ENCODE results near the gene DTNA. TPM values are rescaled to one million over a fixed set of nuclear protein-coding genes. Genes with fewer than 3 reads are reported as not detected.
A peak's percentile ranks its signal among the peaks of the same experiment; 100 is the strongest.

DTNA gene
- 7.9 TPM for polyA plus RNA-seq (2013, experiment 1 of 2)
- 7.4 TPM for polyA plus RNA-seq (2013, experiment 2 of 2)

DNA sequence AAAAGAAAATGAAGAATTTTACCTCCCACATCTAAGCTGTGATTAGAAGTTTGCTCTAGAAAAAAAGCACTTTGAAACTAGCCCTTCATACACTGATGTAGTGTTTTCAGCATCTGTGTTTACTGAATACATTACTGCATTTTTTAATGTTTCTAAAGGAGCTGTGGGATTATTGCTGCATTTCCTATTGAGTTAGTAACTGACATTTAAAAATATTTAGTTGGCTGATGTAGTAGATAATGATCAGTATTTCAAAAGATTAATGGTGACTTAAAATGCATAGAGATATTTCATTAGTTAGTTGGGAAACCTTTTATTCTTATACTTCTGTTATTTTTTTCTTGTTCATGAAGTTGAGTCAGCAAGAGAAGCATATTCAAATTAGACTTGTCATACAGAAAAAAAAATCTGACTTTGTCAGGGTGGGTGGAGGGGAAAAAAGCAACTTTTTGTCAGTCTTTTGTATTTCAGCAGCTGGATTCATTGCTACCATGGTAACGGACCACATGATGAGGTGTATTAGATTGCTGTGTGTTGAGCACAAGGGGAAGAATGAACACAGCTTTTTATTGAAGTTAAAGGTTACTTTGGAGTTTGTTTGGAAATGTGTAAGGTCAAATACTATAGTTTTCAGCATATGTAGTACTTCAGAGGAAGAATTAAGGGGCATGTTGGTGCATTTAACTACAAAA, at the start of gene DTNA:
DTNA (plus strand) TSS at position 549 of the 692 bp plus-strand sequence. CDS start 45,679 bp downstream, outside the sequence.
- H3K36me3 ChIP-seq (ENCODE audit: control insufficient read depth in 1 of 2, insufficient read depth in 2 of 2, low read depth in 1 of 2, low read length in 2 of 2): no peaks in the 10 kb centered on the region
- peak within 1 kb of the TSS; percentile 67 for H3K4me2 ChIP-seq (ENCODE audit: low read length, poor library complexity, severe bottlenecking)
- WGBS: 49% methylated on average over 1 of the region's 1 CpG
- H3K79me1 ChIP-seq (replicated peaks; ENCODE audit: low read length, poor library complexity, severe bottlenecking): no peaks in the 10 kb centered on the region
- peak within 1 kb of the TSS; percentile 60 for H2BK15ac ChIP-seq (ENCODE audit: low read depth, poor library complexity, severe bottlenecking)
- peak within 1 kb of the TSS; percentile 62 for H2BK120ac ChIP-seq (ENCODE audit: low read depth, low read length)
- no peak within 1 kb of the TSS for H3K14ac ChIP-seq (ENCODE audit: low read length in 2 of 2)
- peak within 1 kb of the TSS; percentile 83 for H4K91ac ChIP-seq (ENCODE audit: low read length)
- H2AFZ ChIP-seq (ENCODE audit: low read depth, low read length): no peak within 1 kb of the TSS
- peak within 1 kb of the TSS; percentile 60 for H3K27ac ChIP-seq (ENCODE audit: low read length, poor library complexity, severe bottlenecking)
- H3K23ac ChIP-seq (ENCODE audit: low read length in 2 of 2): no peak within 1 kb of the TSS
- H3K9me3 ChIP-seq (ENCODE audit: control insufficient read depth, low read length): no peaks in the 10 kb centered on the region
- H2BK5ac ChIP-seq (ENCODE audit: low read depth, low read length, poor library complexity, severe bottlenecking): no peak within 1 kb of the TSS
- peak; percentile 94 for DNase-seq
- no peaks in the 10 kb centered on the region for H3K27me3 ChIP-seq (ENCODE audit: control insufficient read depth in 1 of 2, insufficient read depth in 1 of 2, low read length in 2 of 2)
- peaks cover 2% of the 10 kb centered on the region for H3K4me1 ChIP-seq (ENCODE audit: control insufficient read depth, insufficient read depth, low read depth, low read length)
- peak within 1 kb of the TSS; percentile 31 for H2AK5ac ChIP-seq (ENCODE audit: low read length, severe bottlenecking)
- peak within 1 kb of the TSS; percentile 51 for H4K8ac ChIP-seq (ENCODE audit: low read length)
- H3K4me3 ChIP-seq (ENCODE audit: insufficient read depth in 1 of 2, low read depth in 1 of 2, low read length in 2 of 2): peak within 1 kb of the TSS in 1 of 2 experiments; percentile 86
- peak within 1 kb of the TSS; percentile 18 to 69 for H3K4ac ChIP-seq (ENCODE audit: low read depth in 1 of 2, low read length in 2 of 2)
- peak within 1 kb of the TSS; percentile 99 for H3K9ac ChIP-seq (ENCODE audit: low read length)
- H3K18ac ChIP-seq (ENCODE audit: low read depth in 1 of 2, low read length in 2 of 2): peak within 1 kb of the TSS; percentile 73 to 91
- peak within 1 kb of the TSS; percentile 29 to 84 for H2BK12ac ChIP-seq (ENCODE audit: low read length in 2 of 2)

DNA sequence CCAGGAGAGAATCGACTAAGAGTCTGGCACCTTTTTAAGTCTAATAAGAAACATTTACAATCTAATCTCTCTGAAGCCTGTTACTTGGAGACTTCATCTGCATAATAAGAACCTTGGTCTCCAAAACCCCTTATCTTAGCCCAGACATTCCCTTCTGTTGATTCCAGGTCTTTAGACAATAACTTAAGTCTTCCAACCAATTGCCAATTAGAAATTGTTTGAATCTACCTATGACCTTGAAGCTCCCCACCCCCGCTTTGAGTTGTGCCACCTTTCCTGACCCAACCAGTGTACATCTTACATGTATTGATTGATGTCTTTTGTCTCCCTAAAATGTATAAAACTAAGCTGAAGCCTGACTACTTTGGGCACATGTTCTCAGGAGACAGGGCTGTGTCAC, 49.5 kb upstream of the DTNA start:
- no peak overlapping the region for H3K4me3 ChIP-seq (ENCODE audit: insufficient read depth in 1 of 2, low read depth in 1 of 2, low read length in 2 of 2)
- H3K9ac ChIP-seq (ENCODE audit: low read length): peak overlapping the region; percentile 91
- WGBS: 76% methylated on average over 2 of the region's 2 CpGs
- no peak overlapping the region for H2BK15ac ChIP-seq (ENCODE audit: low read depth, poor library complexity, severe bottlenecking)
- H3K23ac ChIP-seq (ENCODE audit: low read length in 2 of 2): no peak overlapping the region
- no peak overlapping the region for H2AFZ ChIP-seq (ENCODE audit: low read depth, low read length)
- no peaks in the 10 kb centered on the region for H3K27me3 ChIP-seq (ENCODE audit: control insufficient read depth in 1 of 2, insufficient read depth in 1 of 2, low read length in 2 of 2)
- peak overlapping the region; percentile 91 for H3K27ac ChIP-seq (ENCODE audit: low read length, poor library complexity, severe bottlenecking)
- no peak overlapping the region for H2AK5ac ChIP-seq (ENCODE audit: low read length, severe bottlenecking)
- H3K9me3 ChIP-seq (ENCODE audit: control insufficient read depth, low read length): no peaks in the 10 kb centered on the region
- DNase-seq: no peak
- no peak overlapping the region for H3K14ac ChIP-seq (ENCODE audit: low read length in 2 of 2)
- no peaks in the 10 kb centered on the region for H3K4me1 ChIP-seq (ENCODE audit: control insufficient read depth, insufficient read depth, low read depth, low read length)
- H4K8ac ChIP-seq (ENCODE audit: low read length): peak overlapping the region; percentile 24
- H4K91ac ChIP-seq (ENCODE audit: low read length): no peak overlapping the region
- H2BK120ac ChIP-seq (ENCODE audit: low read depth, low read length): no peak overlapping the region
- H3K36me3 ChIP-seq (ENCODE audit: control insufficient read depth in 1 of 2, insufficient read depth in 2 of 2, low read depth in 1 of 2, low read length in 2 of 2): no peaks in the 10 kb centered on the region
- no peaks in the 10 kb centered on the region for H3K79me1 ChIP-seq (replicated peaks; ENCODE audit: low read length, poor library complexity, severe bottlenecking)
- H2BK5ac ChIP-seq (ENCODE audit: low read depth, low read length, poor library complexity, severe bottlenecking): no peak overlapping the region
- H3K18ac ChIP-seq (ENCODE audit: low read depth in 1 of 2, low read length in 2 of 2): peak overlapping the region in 1 of 2 experiments; percentile 53
- H3K4me2 ChIP-seq (ENCODE audit: low read length, poor library complexity, severe bottlenecking): no peak overlapping the region
- no peak overlapping the region for H3K4ac ChIP-seq (ENCODE audit: low read depth in 1 of 2, low read length in 2 of 2)
- H2BK12ac ChIP-seq (ENCODE audit: low read length in 2 of 2): peak overlapping the region in 1 of 2 experiments; percentile 61

DNA sequence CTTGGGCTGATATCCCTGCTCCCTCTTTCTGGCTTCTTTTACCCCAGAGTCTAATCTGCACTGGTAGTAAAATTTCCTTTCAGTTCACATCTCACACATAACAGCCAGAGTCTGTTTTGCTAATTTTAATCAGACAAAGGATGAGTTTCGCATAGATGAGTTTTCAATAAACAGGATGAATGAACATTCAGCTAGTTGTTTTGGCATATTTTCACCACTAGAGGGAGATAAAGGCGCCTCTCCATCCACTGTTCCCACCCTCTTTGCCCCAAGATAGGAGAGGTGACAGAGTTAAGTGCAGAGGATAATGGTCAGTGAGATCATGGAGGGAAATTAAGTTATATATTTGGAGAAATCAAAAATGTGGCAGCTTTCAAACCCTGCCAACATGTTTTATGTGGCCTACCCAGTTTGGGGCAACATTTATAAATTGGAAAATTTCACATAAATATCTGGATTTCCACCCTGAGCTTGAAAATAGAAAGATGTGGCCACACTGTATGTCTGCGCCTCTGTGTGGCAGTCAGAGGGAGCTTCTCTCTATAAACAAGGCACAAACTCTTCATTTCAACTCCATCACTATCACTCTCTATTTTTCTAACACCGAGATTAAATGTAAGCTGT, 48.5 kb upstream of the DTNA start:
- H3K14ac ChIP-seq (ENCODE audit: low read length in 2 of 2): no peak overlapping the region
- 54% methylated on average over 4 of the region's 4 CpGs for WGBS

DNA sequence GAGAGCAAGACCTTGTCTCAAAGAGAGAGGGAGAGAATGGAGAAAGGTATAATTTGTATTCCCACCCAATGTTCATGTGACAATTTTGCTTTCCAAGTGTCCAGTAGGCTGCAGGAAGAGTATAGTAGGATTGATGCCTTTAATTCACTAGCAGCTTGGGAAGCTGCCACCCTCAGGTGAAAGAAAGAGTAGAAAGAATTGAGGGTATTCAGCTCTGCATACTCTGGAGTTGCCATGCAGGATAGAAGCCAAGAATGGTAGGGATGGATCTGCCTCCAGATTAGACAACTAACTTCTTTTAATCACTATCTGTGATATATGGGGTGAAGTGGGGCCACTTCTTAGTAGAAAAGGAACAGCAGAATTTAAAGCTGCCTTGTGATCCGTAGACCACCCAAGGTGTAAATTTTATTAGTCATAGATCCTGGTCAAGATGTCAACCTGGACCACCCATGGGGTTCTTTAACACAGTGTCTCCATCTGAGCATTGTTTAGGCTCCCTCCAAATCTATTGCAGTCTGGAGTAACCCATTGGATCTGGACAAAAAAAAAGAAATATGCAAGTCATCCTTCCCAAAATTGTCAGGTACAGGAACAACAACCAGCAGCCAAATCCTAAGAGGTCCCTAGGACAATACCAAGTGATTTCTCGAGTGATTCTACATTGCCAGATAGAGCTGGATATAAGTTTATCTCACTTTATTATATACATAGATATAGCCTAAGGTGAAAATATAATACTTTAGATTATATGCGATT, 33.1 kb upstream of the DTNA start:
- H2BK120ac ChIP-seq (ENCODE audit: low read depth, low read length): no peak overlapping the region
- WGBS: 71% methylated on average over 1 of the region's 3 CpGs

More for the DNA sequence above, 48.5 kb upstream of the DTNA start:
- Histone ChIP-seq H3K4ac (ENCODE audit: low read depth in 1 of 2, low read length in 2 of 2) (no peak overlapping the region), H3K27ac (ENCODE audit: low read length, poor library complexity, severe bottlenecking) (peak overlapping the region; percentile 7), H2BK15ac (ENCODE audit: low read depth, poor library complexity, severe bottlenecking) (no peak overlapping the region), H3K18ac (ENCODE audit: low read depth in 1 of 2, low read length in 2 of 2) (no peak overlapping the region), H2BK12ac (ENCODE audit: low read length in 2 of 2) (no peak overlapping the region), H3K9ac (ENCODE audit: low read length) (peak overlapping the region; percentile 91), H3K9me3 (ENCODE audit: control insufficient read depth, low read length) (no peaks in the 10 kb centered on the region), H2AK5ac (ENCODE audit: low read length, severe bottlenecking) (peak overlapping the region; percentile 35), H3K27me3 (ENCODE audit: control insufficient read depth in 1 of 2, insufficient read depth in 1 of 2, low read length in 2 of 2) (no peaks in the 10 kb centered on the region), H3K4me2 (ENCODE audit: low read length, poor library complexity, severe bottlenecking) (no peak overlapping the region), H3K36me3 (ENCODE audit: control insufficient read depth in 1 of 2, insufficient read depth in 2 of 2, low read depth in 1 of 2, low read length in 2 of 2) (no peaks in the 10 kb centered on the region), H3K4me1 (ENCODE audit: control insufficient read depth, insufficient read depth, low read depth, low read length) (no peaks in the 10 kb centered on the region), H4K8ac (ENCODE audit: low read length) (no peak overlapping the region), H3K4me3 (ENCODE audit: insufficient read depth in 1 of 2, low read depth in 1 of 2, low read length in 2 of 2) (no peak overlapping the region), H2BK5ac (ENCODE audit: low read depth, low read length, poor library complexity, severe bottlenecking) (no peak overlapping the region), H3K23ac (ENCODE audit: low read length in 2 of 2) (no peak overlapping the region), H2AFZ (ENCODE audit: low read depth, low read length) (no peak overlapping the region), H4K91ac (ENCODE audit: low read length) (no peak overlapping the region), H2BK120ac (ENCODE audit: low read depth, low read length) (no peak overlapping the region), H3K79me1 (replicated peaks; ENCODE audit: low read length, poor library complexity, severe bottlenecking) (no peaks in the 10 kb centered on the region)
- peak; percentile 68 for DNase-seq

More for the DNA sequence above, 33.1 kb upstream of the DTNA start:
- no peak overlapping the region for H2AK5ac ChIP-seq (ENCODE audit: low read length, severe bottlenecking)
- H2BK12ac ChIP-seq (ENCODE audit: low read length in 2 of 2): no peak overlapping the region
- no peak overlapping the region for H2BK5ac ChIP-seq (ENCODE audit: low read depth, low read length, poor library complexity, severe bottlenecking)
- H3K27ac ChIP-seq (ENCODE audit: low read length, poor library complexity, severe bottlenecking): no peak overlapping the region
- no peak overlapping the region for H3K9ac ChIP-seq (ENCODE audit: low read length)
- no peaks in the 10 kb centered on the region for H3K9me3 ChIP-seq (ENCODE audit: control insufficient read depth, low read length)
- no peak overlapping the region for H2BK15ac ChIP-seq (ENCODE audit: low read depth, poor library complexity, severe bottlenecking)
- H2AFZ ChIP-seq (ENCODE audit: low read depth, low read length): no peak overlapping the region
- H4K8ac ChIP-seq (ENCODE audit: low read length): no peak overlapping the region
- H3K23ac ChIP-seq (ENCODE audit: low read length in 2 of 2): no peak overlapping the region
- no peak overlapping the region for H3K4ac ChIP-seq (ENCODE audit: low read depth in 1 of 2, low read length in 2 of 2)
- H3K27me3 ChIP-seq (ENCODE audit: control insufficient read depth in 1 of 2, insufficient read depth in 1 of 2, low read length in 2 of 2): no peaks in the 10 kb centered on the region
- no peak overlapping the region for H4K91ac ChIP-seq (ENCODE audit: low read length)
- no peaks in the 10 kb centered on the region for H3K79me1 ChIP-seq (replicated peaks; ENCODE audit: low read length, poor library complexity, severe bottlenecking)
- DNase-seq: no peak
- no peaks in the 10 kb centered on the region for H3K36me3 ChIP-seq (ENCODE audit: control insufficient read depth in 1 of 2, insufficient read depth in 2 of 2, low read depth in 1 of 2, low read length in 2 of 2)
- no peaks in the 10 kb centered on the region for H3K4me1 ChIP-seq (ENCODE audit: control insufficient read depth, insufficient read depth, low read depth, low read length)
- H3K4me2 ChIP-seq (ENCODE audit: low read length, poor library complexity, severe bottlenecking): no peak overlapping the region
- no peak overlapping the region for H3K4me3 ChIP-seq (ENCODE audit: insufficient read depth in 1 of 2, low read depth in 1 of 2, low read length in 2 of 2)
- H3K18ac ChIP-seq (ENCODE audit: low read depth in 1 of 2, low read length in 2 of 2): no peak overlapping the region
- peak overlapping the region in 1 of 2 experiments; percentile 36 for H3K14ac ChIP-seq (ENCODE audit: low read length in 2 of 2)
